ENCODE data around the gene HMCN2. TPM values are rescaled to one million over a fixed set of nuclear protein-coding genes. Genes with fewer than 3 reads are reported as not detected.

The HMCN2 gene
- total and polyA plus RNA-seq, 2 experiments from 2014 or later = 0.50 to 0.54 TPM

DNA sequence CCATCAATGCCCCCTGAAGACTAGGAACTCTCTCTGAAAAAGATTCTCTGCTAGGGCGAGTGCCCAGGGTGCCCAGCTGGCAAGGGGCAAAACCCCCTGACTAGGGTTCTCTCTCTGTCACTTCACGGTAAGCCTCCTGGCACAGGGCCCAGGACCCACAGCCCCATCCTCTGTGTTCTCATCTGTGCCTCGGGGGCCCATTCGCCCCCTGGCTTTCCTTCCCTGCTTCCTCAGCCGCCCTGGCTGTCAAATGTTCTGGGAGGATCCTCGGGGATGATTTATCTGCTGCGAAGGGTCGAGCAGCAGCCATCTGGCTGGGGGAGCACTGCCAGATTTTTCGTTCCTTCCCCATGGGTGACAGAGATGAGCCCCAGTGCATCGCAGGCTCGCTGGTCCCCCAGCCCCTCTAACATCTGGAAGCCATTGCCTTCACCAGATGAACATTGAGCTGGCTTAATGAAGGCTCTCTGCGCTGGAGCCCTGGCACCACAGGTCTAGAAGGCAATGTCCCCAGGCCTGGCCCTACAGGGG is 24.2 kb downstream of the HMCN2 start:
- no peak overlapping the region for H3K4me3 ChIP-seq
- no peaks in the 10 kb centered on the region for H3K79me2 ChIP-seq
- H3K27me3 ChIP-seq = peaks cover 30% of the 10 kb centered on the region
- no peaks in the 10 kb centered on the region for H3K9me3 ChIP-seq (ENCODE audit: low read depth)
- WGBS (ENCODE audit: low lambda C conversion rate, missing lambda C conversion rate) = 48% methylated on average over 12 of the region's 12 CpGs
- no peaks in the 10 kb centered on the region for H3K9me2 ChIP-seq (replicated peaks; ENCODE audit: insufficient read depth)
- peaks cover 21% of the 10 kb centered on the region for H3K4me1 ChIP-seq (ENCODE audit: insufficient read depth)
- H4K20me1 ChIP-seq (ENCODE audit: insufficient read depth, poor library complexity, severe bottlenecking) = no peaks in the 10 kb centered on the region
- DNase-seq (ENCODE audit: low spot score) = no peak
- no peak overlapping the region for H2AFZ ChIP-seq
- no peak overlapping the region for H3K4me2 ChIP-seq
- H3K27ac ChIP-seq = no peak overlapping the region
- TF ChIP-seq CTCF (IDR thresholded peaks at IDR 0.05; ENCODE audit: poor library complexity) (no peak), EZH2phosphoT487 (IDR thresholded peaks at IDR 0.05; ENCODE audit: low read depth, severe bottlenecking, unreplicated experiment) (no peak), EZH2 (IDR thresholded peaks at IDR 0.05; ENCODE audit: borderline replicate concordance) (no peak)
- no peaks in the 10 kb centered on the region for H3K36me3 ChIP-seq (replicated peaks; ENCODE audit: insufficient read depth, low read depth)

- Histone ChIP-seq H3K27me3 (peaks cover 30% of the 10 kb centered on the region), H3K36me3 (replicated peaks; ENCODE audit: insufficient read depth, low read depth) (no peaks in the 10 kb centered on the region), H3K9me3 (ENCODE audit: low read depth) (no peaks in the 10 kb centered on the region), H3K9me2 (replicated peaks; ENCODE audit: insufficient read depth) (no peaks in the 10 kb centered on the region), H2AFZ (no peak overlapping the region), H3K4me3 (no peak overlapping the region), H3K79me2 (no peaks in the 10 kb centered on the region), H4K20me1 (ENCODE audit: insufficient read depth, poor library complexity, severe bottlenecking) (no peaks in the 10 kb centered on the region), H3K4me2 (no peak overlapping the region), H3K4me1 (ENCODE audit: insufficient read depth) (peaks cover 21% of the 10 kb centered on the region), H3K27ac (no peak overlapping the region)
- TF ChIP-seq EZH2 (IDR thresholded peaks at IDR 0.05; ENCODE audit: borderline replicate concordance) = no peak
- TF ChIP-seq EZH2phosphoT487 (IDR thresholded peaks at IDR 0.05; ENCODE audit: low read depth, severe bottlenecking, unreplicated experiment) = no peak
- TF ChIP-seq CTCF (IDR thresholded peaks at IDR 0.05; ENCODE audit: poor library complexity) = no peak
- no peak for DNase-seq (ENCODE audit: low spot score)
- WGBS (ENCODE audit: low lambda C conversion rate, missing lambda C conversion rate) = 75% methylated on average over 13 of the region's 13 CpGs
Measured at GRCh38 chr9:130290291-130291181, 25.0 kb downstream of the HMCN2 start.

- Histone ChIP-seq H3K4me2 (no peak overlapping the region), H3K79me2 (no peaks in the 10 kb centered on the region), H3K4me1 (ENCODE audit: insufficient read depth) (peaks cover 21% of the 10 kb centered on the region), H3K27ac (no peak overlapping the region), H3K27me3 (peaks cover 30% of the 10 kb centered on the region), H4K20me1 (ENCODE audit: insufficient read depth, poor library complexity, severe bottlenecking) (no peaks in the 10 kb centered on the region), H3K4me3 (no peak overlapping the region), H3K9me2 (replicated peaks; ENCODE audit: insufficient read depth) (no peaks in the 10 kb centered on the region), H3K9me3 (ENCODE audit: low read depth) (no peaks in the 10 kb centered on the region), H2AFZ (no peak overlapping the region), H3K36me3 (replicated peaks; ENCODE audit: insufficient read depth, low read depth) (no peaks in the 10 kb centered on the region)
- 77% methylated on average over 5 of the region's 5 CpGs for WGBS (ENCODE audit: low lambda C conversion rate, missing lambda C conversion rate)
- no peak for TF ChIP-seq EZH2 (IDR thresholded peaks at IDR 0.05; ENCODE audit: borderline replicate concordance)
- TF ChIP-seq EZH2phosphoT487 (IDR thresholded peaks at IDR 0.05; ENCODE audit: low read depth, severe bottlenecking, unreplicated experiment) = no peak
- TF ChIP-seq CTCF (IDR thresholded peaks at IDR 0.05; ENCODE audit: poor library complexity) = no peak
- DNase-seq (ENCODE audit: low spot score) = no peak
Measured at GRCh38 chr9:130291474-130291873, 25.9 kb downstream of the HMCN2 start.

Measured in hepatocyte (in vitro differentiated cells).